Measurements from ENCODE around the gene PLS1.
A peak's percentile ranks its signal among the peaks of the same experiment; 100 is the strongest.
"Not testable (repeated sequence)": the region's sequence is repeated elsewhere in the genome, so short reads cannot be mapped to it uniquely, and the experiment has no call there.

The PLS1 gene

DNA sequence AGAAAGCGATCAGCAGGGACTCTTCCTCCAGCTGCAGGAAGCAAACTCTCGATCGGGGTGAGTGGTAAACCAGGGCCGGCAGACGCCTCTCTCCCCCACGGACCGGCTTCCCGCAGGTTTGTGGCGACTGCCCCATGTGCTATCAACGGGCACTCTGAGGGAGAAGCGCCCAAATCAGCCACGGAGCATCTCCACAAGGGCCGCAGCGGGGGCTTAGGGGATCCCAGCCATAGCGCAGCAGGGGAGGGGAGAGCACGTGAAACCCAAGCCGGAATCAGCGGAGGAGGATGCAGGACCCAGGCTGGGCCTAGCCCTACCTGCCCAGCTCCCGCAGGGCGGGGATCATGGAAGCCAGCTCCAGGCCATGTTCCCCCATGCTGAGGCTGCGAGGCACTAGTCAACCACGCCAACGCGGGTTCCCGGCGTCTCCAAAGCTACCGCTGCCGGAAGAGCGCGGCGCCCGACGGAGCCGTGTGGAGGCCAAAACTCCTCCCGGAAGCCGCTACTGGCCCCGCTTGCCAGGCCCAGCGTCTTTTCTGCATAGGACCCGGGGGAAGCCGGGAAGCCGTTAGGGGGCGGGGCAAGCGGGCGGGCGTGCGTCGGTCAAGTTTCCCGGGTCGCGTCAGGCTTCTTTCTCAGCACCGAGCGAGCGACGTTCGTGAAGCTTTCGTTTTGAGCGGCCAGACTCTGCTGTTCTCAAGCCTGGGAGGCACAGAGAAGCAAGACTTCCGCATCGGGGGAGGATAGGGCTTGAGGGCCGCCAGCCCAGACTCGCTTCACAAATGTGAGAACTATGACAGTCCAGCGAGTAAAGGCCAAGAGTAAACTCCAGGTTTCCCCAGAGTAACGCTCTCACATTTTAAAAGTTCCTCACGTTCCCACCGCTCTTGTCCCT lies 17.6 kb upstream of the PLS1 start, which contains the start of gene ATR:
TSS of gene ATR (minus strand) at position 405 of the 895 bp plus-strand sequence. CDS start at position 376, 29 bp downstream.
- H3K4me3 ChIP-seq (ENCODE audit: low read length): peak within 1 kb of the TSS; percentile 91
- no peaks in the 10 kb centered on the region for H3K27me3 ChIP-seq (ENCODE audit: insufficient read depth, low read length)
- H2AFZ ChIP-seq (ENCODE audit: low read depth, low read length): peak within 1 kb of the TSS; percentile 85
- peaks cover 19% of the 10 kb centered on the region for H3K4me1 ChIP-seq (ENCODE audit: insufficient read depth, low read length)
- H3K36me3 ChIP-seq (ENCODE audit: insufficient read depth, low read length): no peaks in the 10 kb centered on the region
- H3K9me3 ChIP-seq (ENCODE audit: low read length): no peaks in the 10 kb centered on the region

- no peak overlapping the region for H2AFZ ChIP-seq (ENCODE audit: low read depth, low read length)
- H3K4me1 ChIP-seq (ENCODE audit: insufficient read depth, low read length): peaks cover 17% of the 10 kb centered on the region
- H3K36me3 ChIP-seq (ENCODE audit: insufficient read depth, low read length): no peaks in the 10 kb centered on the region
- no peak overlapping the region for H3K4me3 ChIP-seq (ENCODE audit: low read length)
- H3K9me3 ChIP-seq (ENCODE audit: low read length): no peaks in the 10 kb centered on the region
- no peaks in the 10 kb centered on the region for H3K27me3 ChIP-seq (ENCODE audit: insufficient read depth, low read length)
Measured at GRCh38 chr3:142580061-142580423, 16.2 kb upstream of the PLS1 start.

DNA sequence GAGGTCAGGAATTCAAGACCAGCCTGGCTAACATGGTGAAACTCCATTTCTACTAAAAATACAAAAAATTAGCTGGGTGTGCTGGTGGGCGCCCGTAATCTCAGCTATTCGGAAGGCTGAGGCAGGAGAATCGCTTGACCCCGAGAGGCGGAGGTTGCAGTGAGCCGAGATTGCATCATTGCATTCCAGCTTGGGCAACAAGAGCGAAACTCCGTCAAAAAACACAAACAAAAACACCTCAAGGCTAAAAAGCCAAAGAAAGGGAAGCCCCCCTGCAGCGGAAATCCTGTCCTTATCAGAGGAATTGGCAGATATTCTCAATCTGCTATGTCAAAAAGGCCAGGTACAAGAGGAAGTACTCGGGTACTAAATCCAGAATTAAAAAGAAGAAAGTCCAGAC lies 15.1 kb upstream of the PLS1 start:
- not testable (repeated sequence) for H2AFZ ChIP-seq (ENCODE audit: low read depth, low read length); H3K4me3 ChIP-seq (ENCODE audit: low read length); H3K27me3 ChIP-seq (ENCODE audit: insufficient read depth, low read length); H3K36me3 ChIP-seq (ENCODE audit: insufficient read depth, low read length); H3K9me3 ChIP-seq (ENCODE audit: low read length)
- peaks cover 16% of the 10 kb centered on the region for H3K4me1 ChIP-seq (ENCODE audit: insufficient read depth, low read length)

GRCh38 chr3:142586803-142587406 lies 9.3 kb upstream of the PLS1 start:
- no peak overlapping the region for H2AFZ ChIP-seq (ENCODE audit: low read depth, low read length)
- H3K9me3 ChIP-seq (ENCODE audit: low read length): no peaks in the 10 kb centered on the region
- H3K27me3 ChIP-seq (ENCODE audit: insufficient read depth, low read length): no peaks in the 10 kb centered on the region
- no peaks in the 10 kb centered on the region for H3K36me3 ChIP-seq (ENCODE audit: insufficient read depth, low read length)
- no peaks in the 10 kb centered on the region for H3K4me1 ChIP-seq (ENCODE audit: insufficient read depth, low read length)
- no peak overlapping the region for H3K4me3 ChIP-seq (ENCODE audit: low read length)

DNA sequence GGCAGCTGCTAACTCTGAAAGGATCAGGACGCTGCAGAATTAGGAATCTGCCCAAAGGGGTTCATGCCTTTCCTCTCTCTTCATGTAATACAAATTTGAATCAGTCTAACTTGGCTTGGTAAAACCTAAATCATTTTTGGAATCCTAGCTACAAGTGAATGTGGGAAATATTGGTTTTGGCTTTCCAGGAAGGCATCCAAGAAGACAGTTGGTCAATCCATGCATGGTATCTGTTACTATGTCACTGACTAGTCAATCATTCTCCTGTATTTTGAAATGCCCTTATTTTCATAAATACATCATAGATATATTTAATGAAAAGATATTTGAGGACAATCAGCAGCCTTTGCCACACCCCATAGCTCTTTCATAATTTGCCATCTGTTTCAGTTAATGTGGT lies 7.5 kb upstream of the PLS1 start:
- no peak overlapping the region for H3K4me3 ChIP-seq (ENCODE audit: low read length)
- no peaks in the 10 kb centered on the region for H3K9me3 ChIP-seq (ENCODE audit: low read length)
- no peaks in the 10 kb centered on the region for H3K4me1 ChIP-seq (ENCODE audit: insufficient read depth, low read length)
- no peaks in the 10 kb centered on the region for H3K27me3 ChIP-seq (ENCODE audit: insufficient read depth, low read length)
- no peak overlapping the region for H2AFZ ChIP-seq (ENCODE audit: low read depth, low read length)
- H3K36me3 ChIP-seq (ENCODE audit: insufficient read depth, low read length): no peaks in the 10 kb centered on the region

DNA sequence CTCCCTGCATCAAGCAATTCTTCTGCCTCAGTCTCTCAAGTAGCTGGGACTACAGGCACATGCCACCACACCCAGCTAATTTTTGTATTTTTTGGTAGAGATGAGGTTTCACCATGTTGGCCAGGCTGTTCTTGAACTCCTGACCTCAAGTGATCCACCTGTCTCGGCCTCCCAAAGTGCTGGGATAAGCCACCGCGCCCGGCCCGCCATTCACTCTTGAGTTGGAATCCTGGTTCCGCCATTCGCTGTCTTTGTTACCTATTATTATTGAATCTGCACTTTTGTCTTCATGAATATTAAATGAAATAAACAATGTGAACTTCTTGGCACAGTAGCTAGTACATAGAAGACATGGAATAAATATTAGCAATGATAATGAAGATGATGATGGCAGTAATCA lies 3.9 kb upstream of the PLS1 start:
- not testable (repeated sequence) for H3K27me3 ChIP-seq (ENCODE audit: insufficient read depth, low read length); H3K4me1 ChIP-seq (ENCODE audit: insufficient read depth, low read length); H2AFZ ChIP-seq (ENCODE audit: low read depth, low read length); H3K9me3 ChIP-seq (ENCODE audit: low read length); H3K4me3 ChIP-seq (ENCODE audit: low read length); H3K36me3 ChIP-seq (ENCODE audit: insufficient read depth, low read length)

DNA sequence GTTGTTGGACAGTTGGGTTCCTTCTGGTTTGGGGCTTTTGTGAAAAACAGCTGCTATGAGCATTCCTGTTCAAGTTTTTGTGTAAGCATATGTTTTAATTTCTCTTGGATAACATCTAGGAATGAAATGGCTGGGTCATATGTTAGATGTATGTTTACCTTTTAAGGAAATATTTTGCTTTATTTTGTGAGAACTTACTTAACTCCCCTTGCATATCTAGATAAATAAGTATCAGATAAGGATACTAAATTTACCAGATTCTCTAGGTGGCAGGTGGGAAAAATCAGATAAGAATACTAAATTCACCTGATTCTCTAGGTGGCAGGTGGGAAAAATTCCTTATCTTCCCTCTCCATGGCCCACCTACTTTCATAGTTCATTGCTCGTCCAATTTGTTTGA lies 1.1 kb upstream of the PLS1 start:
- Histone ChIP-seq H3K36me3 (ENCODE audit: insufficient read depth, low read length) (no peaks in the 10 kb centered on the region), H3K27me3 (ENCODE audit: insufficient read depth, low read length) (peaks cover 9% of the 10 kb centered on the region), H2AFZ (ENCODE audit: low read depth, low read length) (no peak overlapping the region), H3K9me3 (ENCODE audit: low read length) (no peaks in the 10 kb centered on the region), H3K4me1 (ENCODE audit: insufficient read depth, low read length) (peaks cover 6% of the 10 kb centered on the region), H3K4me3 (ENCODE audit: low read length) (no peak overlapping the region)

DNA sequence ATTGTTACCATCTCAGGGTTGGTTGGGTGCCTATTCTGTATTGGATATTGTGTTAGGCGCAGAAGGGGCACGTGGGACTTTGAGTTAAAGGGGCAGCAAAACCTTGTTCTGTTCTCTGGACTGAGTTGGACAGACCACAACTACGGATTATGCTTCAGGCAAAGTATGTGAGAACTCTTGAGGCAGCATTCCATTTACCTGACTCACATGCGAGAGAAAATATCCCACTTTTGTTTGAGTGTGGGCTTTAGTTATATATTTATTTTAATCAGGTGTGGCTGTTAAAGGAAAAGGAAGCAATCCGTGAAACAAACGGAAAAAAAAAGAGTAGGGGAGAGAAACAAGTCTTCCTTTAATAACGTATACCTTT lies 627 bp upstream of the PLS1 start:
- H3K4me3 ChIP-seq (ENCODE audit: low read length): peak overlapping the region; percentile 74
- H3K9me3 ChIP-seq (ENCODE audit: low read length): no peaks in the 10 kb centered on the region
- peak overlapping the region; percentile 88 for H2AFZ ChIP-seq (ENCODE audit: low read depth, low read length)
- H3K36me3 ChIP-seq (ENCODE audit: insufficient read depth, low read length): no peaks in the 10 kb centered on the region
- H3K4me1 ChIP-seq (ENCODE audit: insufficient read depth, low read length): peaks cover 6% of the 10 kb centered on the region
- H3K27me3 ChIP-seq (ENCODE audit: insufficient read depth, low read length): peaks cover 9% of the 10 kb centered on the region

GRCh38 chr3:142596726-142597088 lies 514 bp downstream of the PLS1 start:
- Histone ChIP-seq H3K27me3 (ENCODE audit: insufficient read depth, low read length) (peaks cover 9% of the 10 kb centered on the region), H3K36me3 (ENCODE audit: insufficient read depth, low read length) (no peaks in the 10 kb centered on the region), H2AFZ (ENCODE audit: low read depth, low read length) (peak overlapping the region; percentile 88), H3K4me3 (ENCODE audit: low read length) (peak overlapping the region; percentile 74), H3K4me1 (ENCODE audit: insufficient read depth, low read length) (peaks cover 6% of the 10 kb centered on the region), H3K9me3 (ENCODE audit: low read length) (no peaks in the 10 kb centered on the region)

DNA sequence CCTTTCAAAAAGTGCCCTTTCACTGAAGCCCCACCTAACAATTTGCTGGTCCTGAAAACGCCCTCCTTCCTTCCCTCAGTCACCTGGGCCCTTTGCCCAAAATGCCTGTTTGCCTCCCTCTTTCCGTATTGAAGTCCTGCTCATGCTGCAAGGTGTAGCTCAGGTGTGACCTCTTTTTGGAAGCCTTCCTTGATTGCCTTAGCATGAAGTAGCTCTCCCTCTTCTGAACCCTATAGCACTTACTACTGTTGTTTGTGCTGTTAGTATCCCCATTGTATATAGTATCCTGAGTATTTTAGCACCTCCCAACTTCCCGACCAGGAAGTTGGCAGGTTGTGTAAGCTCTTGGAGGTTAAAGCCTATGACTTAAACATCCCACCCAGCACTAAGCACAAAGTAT lies 1.7 kb downstream of the PLS1 start:
- H2AFZ ChIP-seq (ENCODE audit: low read depth, low read length): no peak overlapping the region
- peaks cover 6% of the 10 kb centered on the region for H3K4me1 ChIP-seq (ENCODE audit: insufficient read depth, low read length)
- no peak overlapping the region for H3K4me3 ChIP-seq (ENCODE audit: low read length)
- peaks cover 9% of the 10 kb centered on the region for H3K27me3 ChIP-seq (ENCODE audit: insufficient read depth, low read length)
- no peaks in the 10 kb centered on the region for H3K36me3 ChIP-seq (ENCODE audit: insufficient read depth, low read length)
- no peaks in the 10 kb centered on the region for H3K9me3 ChIP-seq (ENCODE audit: low read length)

GRCh38 chr3:142601713-142602112 lies 5.5 kb downstream of the PLS1 start:
- Histone ChIP-seq H3K4me3 (ENCODE audit: low read length) (no peak overlapping the region), H3K9me3 (ENCODE audit: low read length) (no peaks in the 10 kb centered on the region), H3K36me3 (ENCODE audit: insufficient read depth, low read length) (no peaks in the 10 kb centered on the region), H2AFZ (ENCODE audit: low read depth, low read length) (no peak overlapping the region), H3K27me3 (ENCODE audit: insufficient read depth, low read length) (peaks cover 9% of the 10 kb centered on the region), H3K4me1 (ENCODE audit: insufficient read depth, low read length) (peaks cover 2% of the 10 kb centered on the region)

- Histone ChIP-seq H3K4me1 (ENCODE audit: insufficient read depth, low read length) (no peaks in the 10 kb centered on the region), H3K9me3 (ENCODE audit: low read length) (no peaks in the 10 kb centered on the region), H3K36me3 (ENCODE audit: insufficient read depth, low read length) (no peaks in the 10 kb centered on the region), H3K27me3 (ENCODE audit: insufficient read depth, low read length) (no peaks in the 10 kb centered on the region), H3K4me3 (ENCODE audit: low read length) (no peak overlapping the region), H2AFZ (ENCODE audit: low read depth, low read length) (no peak overlapping the region)
Measured at GRCh38 chr3:142602619-142603385, 6.6 kb downstream of the PLS1 start.

DNA sequence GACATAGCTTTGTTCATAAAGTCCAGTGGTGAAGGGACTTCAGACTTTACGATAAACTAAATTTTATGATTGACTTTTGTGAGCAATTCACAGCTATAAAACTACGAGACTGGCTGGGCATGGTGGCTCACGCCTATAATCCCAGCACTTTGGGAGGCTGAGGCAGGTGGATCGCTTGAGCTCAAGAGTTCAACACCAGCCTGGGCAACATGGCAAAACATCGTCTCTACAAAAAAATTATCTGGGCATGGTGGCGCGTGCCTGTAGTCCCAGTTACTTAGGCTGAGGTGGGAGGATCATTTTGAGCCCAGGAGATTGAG lies 7.2 kb downstream of the PLS1 start:
- not testable (repeated sequence) for H3K4me1 ChIP-seq (ENCODE audit: insufficient read depth, low read length); H3K27me3 ChIP-seq (ENCODE audit: insufficient read depth, low read length); H3K4me3 ChIP-seq (ENCODE audit: low read length); H3K9me3 ChIP-seq (ENCODE audit: low read length); H2AFZ ChIP-seq (ENCODE audit: low read depth, low read length); H3K36me3 ChIP-seq (ENCODE audit: insufficient read depth, low read length)
